Tibial nerve (tissue), 4 donors: ENCODE results near the gene CCDC38.

Experiments used
- EP300 ChIP-seq, 2 donors: sonication (generic); formaldehyde crosslinking; IDR thresholded peaks; one replicate each; pipeline ENCODE4 v1.6.1; 2017; ENCODE audit warnings: antibody characterized with exemption in 2 of 2, mild to moderate bottlenecking in 1 of 2
- POLR2A ChIP-seq, 2 donors: fragments of 450-650 bp; IDR thresholded peaks; one replicate each; pipeline ENCODE4 v1.6.1; 2017; ENCODE audit warnings: antibody characterized with exemption in 2 of 2, mild to moderate bottlenecking in 2 of 2, moderate library complexity in 2 of 2
- TF ChIP-seq, protein P1 (sequence below), 5 experiments: fragments of 200-600 bp in 3 of 5; fragments of 450-650 bp in 2 of 5; sonication (generic) in 3 of 5; IDR thresholded peaks; one replicate each; pipeline ENCODE4 v1.5.1; 2016 to 2019; ENCODE audit warnings: antibody characterized with exemption in 5 of 5, mild to moderate bottlenecking in 3 of 5, moderate library complexity in 2 of 5

DNA sequence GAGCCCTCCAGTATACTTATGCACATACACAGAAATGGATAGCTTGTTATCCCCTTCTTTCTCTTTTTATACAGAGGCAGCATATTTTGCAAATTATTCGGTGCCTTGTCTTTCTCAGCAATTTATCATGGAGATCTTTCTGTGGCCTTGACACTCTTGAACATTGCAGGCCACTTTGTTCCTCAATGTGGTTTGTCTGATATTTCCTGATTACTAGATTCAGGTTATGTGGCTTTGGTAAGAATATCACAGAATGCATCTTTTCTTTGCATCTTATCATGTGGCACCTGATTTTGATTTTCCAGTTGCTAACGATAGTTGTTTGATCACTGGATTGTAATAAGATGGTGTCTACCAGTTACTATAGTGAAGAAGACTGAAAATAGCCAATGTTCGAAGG lies 90.8 kb downstream of the CCDC38 start:
- TF ChIP-seq, protein P1, sequence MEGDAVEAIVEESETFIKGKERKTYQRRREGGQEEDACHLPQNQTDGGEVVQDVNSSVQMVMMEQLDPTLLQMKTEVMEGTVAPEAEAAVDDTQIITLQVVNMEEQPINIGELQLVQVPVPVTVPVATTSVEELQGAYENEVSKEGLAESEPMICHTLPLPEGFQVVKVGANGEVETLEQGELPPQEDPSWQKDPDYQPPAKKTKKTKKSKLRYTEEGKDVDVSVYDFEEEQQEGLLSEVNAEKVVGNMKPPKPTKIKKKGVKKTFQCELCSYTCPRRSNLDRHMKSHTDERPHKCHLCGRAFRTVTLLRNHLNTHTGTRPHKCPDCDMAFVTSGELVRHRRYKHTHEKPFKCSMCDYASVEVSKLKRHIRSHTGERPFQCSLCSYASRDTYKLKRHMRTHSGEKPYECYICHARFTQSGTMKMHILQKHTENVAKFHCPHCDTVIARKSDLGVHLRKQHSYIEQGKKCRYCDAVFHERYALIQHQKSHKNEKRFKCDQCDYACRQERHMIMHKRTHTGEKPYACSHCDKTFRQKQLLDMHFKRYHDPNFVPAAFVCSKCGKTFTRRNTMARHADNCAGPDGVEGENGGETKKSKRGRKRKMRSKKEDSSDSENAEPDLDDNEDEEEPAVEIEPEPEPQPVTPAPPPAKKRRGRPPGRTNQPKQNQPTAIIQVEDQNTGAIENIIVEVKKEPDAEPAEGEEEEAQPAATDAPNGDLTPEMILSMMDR (IDR thresholded peaks at IDR 0.05): no peak
- TF ChIP-seq POLR2A (IDR thresholded peaks at IDR 0.05) (no peak), EP300 (IDR thresholded peaks at IDR 0.05) (no peak)
